ENCODE data around the gene GAS2. TPM values are rescaled to one million over a fixed set of nuclear protein-coding genes. Genes with fewer than 3 reads are reported as not detected.
A peak's percentile ranks its signal among the peaks of the same experiment; 100 is the strongest.

The GAS2 gene
- 5.8 TPM for polyA plus RNA-seq
- long read RNA-seq, donor 1, partial matches to known transcripts: 0 of 3 reads
- long read RNA-seq, donor 1, other reads (novel, unspliced or antisense): 0 of 3 reads
- long read RNA-seq, donor 2, transcript GAS2-211 (1 exons, 895 nt): major isoform, 5 of 7 reads
- long read RNA-seq, donor 2, partial matches to known transcripts: 0 of 7 reads
- long read RNA-seq, donor 2, other reads (novel, unspliced or antisense): 0 of 7 reads
- long read RNA-seq, donor 3: 0 reads
- long read RNA-seq, donor 4, partial matches to known transcripts: 0 of 1 reads
- long read RNA-seq, donor 4, other reads (novel, unspliced or antisense): 0 of 1 reads
- long read RNA-seq, donor 5, transcript GAS2-211 (1 exons, 895 nt): major isoform, 5 of 5 reads
- long read RNA-seq, donor 5, partial matches to known transcripts: 0 of 5 reads
- long read RNA-seq, donor 5, other reads (novel, unspliced or antisense): 0 of 5 reads
- long read RNA-seq, donor 6, transcript GAS2-211 (1 exons, 895 nt): major isoform, 15 of 15 reads
- long read RNA-seq, donor 6, partial matches to known transcripts: 0 of 15 reads
- long read RNA-seq, donor 6, other reads (novel, unspliced or antisense): 0 of 15 reads
- long read RNA-seq, donor 7, partial matches to known transcripts: 0 of 2 reads
- long read RNA-seq, donor 7, other reads (novel, unspliced or antisense): 0 of 2 reads
- long read RNA-seq, donor 8, transcript GAS2-211 (1 exons, 895 nt): major isoform, 9 of 21 reads
- long read RNA-seq, donor 8, partial matches to known transcripts: 10 of 21 reads
- long read RNA-seq, donor 8, other reads (novel, unspliced or antisense): 0 of 21 reads
- long read RNA-seq, donor 9, transcript GAS2-211 (1 exons, 895 nt): major isoform, 9 of 9 reads
- long read RNA-seq, donor 9, partial matches to known transcripts: 0 of 9 reads
- long read RNA-seq, donor 9, other reads (novel, unspliced or antisense): 0 of 9 reads
- long read RNA-seq, donor 10, transcript GAS2-211 (1 exons, 895 nt): major isoform, 12 of 13 reads
- long read RNA-seq, donor 10, partial matches to known transcripts: 0 of 13 reads
- long read RNA-seq, donor 10, other reads (novel, unspliced or antisense): 0 of 13 reads
- long read RNA-seq, donor 11, transcript GAS2-211 (1 exons, 895 nt): major isoform, 5 of 58 reads
- long read RNA-seq, donor 11, partial matches to known transcripts: 11 of 58 reads
- long read RNA-seq, donor 11, other reads (novel, unspliced or antisense): 42 of 58 reads

DNA sequence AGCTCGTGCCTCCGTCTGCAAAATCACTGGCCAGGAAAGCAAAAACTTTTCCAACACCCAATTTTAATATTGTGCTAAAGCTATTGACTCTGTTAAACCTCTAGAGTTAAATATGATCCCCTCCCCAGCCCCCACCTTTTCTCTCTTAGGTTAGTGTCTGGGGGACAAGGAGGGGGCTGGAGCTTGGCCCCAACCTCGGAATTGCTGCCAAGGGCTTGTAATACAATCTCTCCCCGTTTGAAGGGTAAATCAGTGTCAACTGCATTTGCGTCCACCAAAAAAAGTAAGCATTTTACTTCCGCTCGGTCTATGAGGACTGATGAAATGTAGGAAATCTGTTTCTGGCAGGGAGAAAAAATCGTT, at the start of gene GAS2:
TSS of gene GAS2 (plus strand) at position 287 of the 363 bp plus-strand sequence. CDS start 8,259 bp downstream, outside the sequence.
- H3K4me3 ChIP-seq (ENCODE audit: low read length): peak within 1 kb of the TSS; percentile 68
- no peaks in the 10 kb centered on the region for H3K36me3 ChIP-seq (ENCODE audit: control insufficient read depth, insufficient read depth, low read length)
- peak within 1 kb of the TSS; percentile 59 for H3K27ac ChIP-seq (ENCODE audit: low read length)
- peaks cover 8% of the 10 kb centered on the region for H3K4me1 ChIP-seq (ENCODE audit: control insufficient read depth, insufficient read depth, low read length)
- H3K27me3 ChIP-seq (ENCODE audit: control insufficient read depth, insufficient read depth, low read length): no peaks in the 10 kb centered on the region
- peak in 1 of 2 donors; percentile 20 for DNase-seq
- 8% methylated on average over 2 of the region's 8 CpGs for WGBS (ENCODE audit: insufficient coverage, low lambda C conversion rate)
- H3K9me3 ChIP-seq (ENCODE audit: control insufficient read depth, low read depth, low read length): no peaks in the 10 kb centered on the region

DNA sequence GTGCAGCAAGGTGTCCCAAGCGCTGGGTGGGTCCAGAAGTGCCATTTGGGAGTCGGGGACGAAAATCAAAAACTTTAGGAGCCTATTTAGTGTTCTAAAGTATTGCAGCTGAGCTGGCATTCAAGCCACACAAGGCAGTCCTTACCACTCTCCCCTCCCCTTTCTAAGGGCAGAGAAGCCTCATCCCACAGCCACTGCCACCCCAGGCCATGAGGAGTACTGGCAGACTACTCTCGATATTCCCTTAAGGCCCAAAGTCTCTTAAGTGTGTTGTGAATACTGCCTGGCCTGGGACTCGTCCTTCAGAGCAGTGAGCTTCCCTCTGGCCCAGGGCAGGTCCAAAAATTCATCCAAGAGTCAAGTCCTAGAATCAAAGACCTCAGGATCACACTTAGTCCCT, 48.5 kb upstream of the GAS2 start:
- Histone ChIP-seq H3K27ac (ENCODE audit: low read length) (no peak overlapping the region), H3K36me3 (ENCODE audit: control insufficient read depth, insufficient read depth, low read length) (no peaks in the 10 kb centered on the region), H3K4me1 (ENCODE audit: control insufficient read depth, insufficient read depth, low read length) (no peaks in the 10 kb centered on the region), H3K9me3 (ENCODE audit: control insufficient read depth, low read depth, low read length) (no peaks in the 10 kb centered on the region), H3K27me3 (ENCODE audit: control insufficient read depth, insufficient read depth, low read length) (no peaks in the 10 kb centered on the region), H3K4me3 (ENCODE audit: low read length) (no peak overlapping the region)
- WGBS (ENCODE audit: insufficient coverage, low lambda C conversion rate): no CpG with 5 or more reads among the region's 5 CpGs
- no peak for DNase-seq

DNA sequence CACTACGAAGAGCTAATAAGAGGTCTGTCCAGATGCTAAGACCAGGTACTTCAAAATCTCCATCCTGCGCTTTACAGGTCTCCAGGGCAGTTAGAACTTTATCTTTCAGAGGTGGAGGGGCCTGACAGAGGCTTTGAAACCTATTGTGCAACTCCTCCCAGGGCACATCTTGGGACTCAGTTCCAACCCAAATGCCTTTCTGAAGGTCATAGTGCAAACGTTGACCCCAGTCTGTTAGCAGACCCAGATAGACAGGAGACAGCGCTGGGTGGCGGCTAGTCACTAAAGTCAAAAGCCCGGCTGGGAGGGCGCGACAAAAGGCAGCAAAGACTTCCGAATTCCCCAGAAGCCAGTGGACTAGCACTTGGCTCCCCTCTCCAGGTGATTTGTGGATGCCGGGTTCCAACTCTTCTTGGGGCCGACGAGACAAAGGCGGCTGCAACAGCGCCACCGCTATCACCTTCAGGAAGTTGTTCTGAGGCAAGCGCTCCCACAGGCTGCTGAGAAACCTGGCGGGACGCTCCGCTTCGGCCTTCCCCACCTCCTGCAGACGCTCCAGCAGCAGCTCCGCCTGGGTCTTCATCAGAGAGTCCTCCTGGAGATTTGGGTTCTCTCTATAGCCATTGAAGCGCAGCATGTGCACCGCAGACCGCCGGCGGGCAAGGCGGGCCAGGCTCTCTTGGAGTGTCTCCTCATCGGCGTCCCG, 41.5 kb upstream of the GAS2 start:
- peak overlapping the region; percentile 89 for H3K4me3 ChIP-seq (ENCODE audit: low read length)
- H3K27me3 ChIP-seq (ENCODE audit: control insufficient read depth, insufficient read depth, low read length): no peaks in the 10 kb centered on the region
- DNase-seq: peak; percentile 55 to 85
- H3K27ac ChIP-seq (ENCODE audit: low read length): peak overlapping the region; percentile 98
- H3K4me1 ChIP-seq (ENCODE audit: control insufficient read depth, insufficient read depth, low read length): peaks cover 7% of the 10 kb centered on the region
- peaks cover 2% of the 10 kb centered on the region for H3K9me3 ChIP-seq (ENCODE audit: control insufficient read depth, low read depth, low read length)
- whole genome bisulfite sequencing (ENCODE audit: insufficient coverage, low lambda C conversion rate): no CpG with 5 or more reads among the region's 31 CpGs
- H3K36me3 ChIP-seq (ENCODE audit: control insufficient read depth, insufficient read depth, low read length): no peaks in the 10 kb centered on the region

- no peaks in the 10 kb centered on the region for H3K27me3 ChIP-seq (ENCODE audit: control insufficient read depth, insufficient read depth, low read length)
- peaks cover 7% of the 10 kb centered on the region for H3K4me1 ChIP-seq (ENCODE audit: control insufficient read depth, insufficient read depth, low read length)
- peaks cover 2% of the 10 kb centered on the region for H3K9me3 ChIP-seq (ENCODE audit: control insufficient read depth, low read depth, low read length)
- WGBS (ENCODE audit: insufficient coverage, low lambda C conversion rate): no CpG with 5 or more reads among the region's 55 CpGs
- no peaks in the 10 kb centered on the region for H3K36me3 ChIP-seq (ENCODE audit: control insufficient read depth, insufficient read depth, low read length)
- H3K27ac ChIP-seq (ENCODE audit: low read length): peak within 1 kb of the TSS; percentile 98
- peak; percentile 97 to 99 for DNase-seq
- peak within 1 kb of the TSS; percentile 89 for H3K4me3 ChIP-seq (ENCODE audit: low read length)
Observed at GRCh38 chr11:22625448-22626287, 40.7 kb upstream of the GAS2 start, which contains the start of gene FANCF. FANCF (minus strand) TSS chr11:22625823; CDS start chr11:22625810, 13 bp downstream.

DNA sequence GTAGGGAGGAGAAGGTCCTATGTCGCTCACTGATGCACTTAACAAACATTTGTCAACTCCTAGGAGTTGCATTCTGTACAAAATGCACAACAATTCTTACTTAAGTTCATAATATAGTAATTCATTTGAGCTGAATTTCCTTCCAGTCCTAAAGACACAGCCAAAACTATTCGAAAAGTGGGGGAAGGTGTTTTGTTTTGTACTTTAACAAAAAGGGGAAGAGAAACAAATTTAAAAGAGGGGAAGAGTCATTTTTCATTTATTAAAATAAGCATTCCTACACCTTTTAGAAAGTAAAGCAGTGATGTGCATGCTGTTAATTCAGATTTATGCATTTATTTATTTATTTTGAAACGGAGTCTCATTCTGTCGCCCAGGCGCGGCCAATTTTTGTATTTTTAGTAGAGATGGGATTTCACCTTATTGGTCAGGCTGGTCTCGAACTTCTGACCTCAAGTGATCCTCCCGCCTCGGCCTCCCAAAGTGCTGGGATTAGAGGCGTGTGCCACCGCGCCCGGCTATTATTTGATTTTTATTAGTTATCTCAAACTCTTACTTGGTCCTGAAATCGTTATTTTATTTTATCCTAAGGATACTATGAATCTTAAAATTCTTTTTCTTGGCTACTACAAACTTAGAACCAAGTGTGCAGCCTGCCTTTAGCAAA, 39.7 kb upstream of the GAS2 start:
- 97% methylated on average over 5 of the region's 14 CpGs for WGBS (ENCODE audit: insufficient coverage, low lambda C conversion rate)

GRCh38 chr11:22627421-22627820, 39.0 kb upstream of the GAS2 start:
- peaks cover 2% of the 10 kb centered on the region for H3K9me3 ChIP-seq (ENCODE audit: control insufficient read depth, low read depth, low read length)
- no peak for DNase-seq
- H3K27me3 ChIP-seq (ENCODE audit: control insufficient read depth, insufficient read depth, low read length): no peaks in the 10 kb centered on the region
- peaks cover 7% of the 10 kb centered on the region for H3K4me1 ChIP-seq (ENCODE audit: control insufficient read depth, insufficient read depth, low read length)
- no CpG with 5 or more reads among the region's 6 CpGs for WGBS (ENCODE audit: insufficient coverage, low lambda C conversion rate)
- H3K27ac ChIP-seq (ENCODE audit: low read length): no peak overlapping the region
- H3K36me3 ChIP-seq (ENCODE audit: control insufficient read depth, insufficient read depth, low read length): no peaks in the 10 kb centered on the region
- H3K4me3 ChIP-seq (ENCODE audit: low read length): no peak overlapping the region

More for the DNA sequence above, 39.7 kb upstream of the GAS2 start:
- Histone ChIP-seq H3K9me3 (ENCODE audit: control insufficient read depth, low read depth, low read length) (peaks cover 2% of the 10 kb centered on the region), H3K4me1 (ENCODE audit: control insufficient read depth, insufficient read depth, low read length) (peaks cover 7% of the 10 kb centered on the region), H3K27ac (ENCODE audit: low read length) (no peak overlapping the region), H3K27me3 (ENCODE audit: control insufficient read depth, insufficient read depth, low read length) (no peaks in the 10 kb centered on the region), H3K4me3 (ENCODE audit: low read length) (no peak overlapping the region), H3K36me3 (ENCODE audit: control insufficient read depth, insufficient read depth, low read length) (no peaks in the 10 kb centered on the region)
- DNase-seq: no peak

GRCh38 chr11:22633354-22633902, 33.0 kb upstream of the GAS2 start:
- Histone ChIP-seq H3K27me3 (ENCODE audit: control insufficient read depth, insufficient read depth, low read length) (no peaks in the 10 kb centered on the region), H3K4me3 (ENCODE audit: low read length) (no peak overlapping the region), H3K9me3 (ENCODE audit: control insufficient read depth, low read depth, low read length) (no peaks in the 10 kb centered on the region), H3K27ac (ENCODE audit: low read length) (no peak overlapping the region), H3K4me1 (ENCODE audit: control insufficient read depth, insufficient read depth, low read length) (peaks cover 3% of the 10 kb centered on the region), H3K36me3 (ENCODE audit: control insufficient read depth, insufficient read depth, low read length) (no peaks in the 10 kb centered on the region)
- no peak for DNase-seq

DNA sequence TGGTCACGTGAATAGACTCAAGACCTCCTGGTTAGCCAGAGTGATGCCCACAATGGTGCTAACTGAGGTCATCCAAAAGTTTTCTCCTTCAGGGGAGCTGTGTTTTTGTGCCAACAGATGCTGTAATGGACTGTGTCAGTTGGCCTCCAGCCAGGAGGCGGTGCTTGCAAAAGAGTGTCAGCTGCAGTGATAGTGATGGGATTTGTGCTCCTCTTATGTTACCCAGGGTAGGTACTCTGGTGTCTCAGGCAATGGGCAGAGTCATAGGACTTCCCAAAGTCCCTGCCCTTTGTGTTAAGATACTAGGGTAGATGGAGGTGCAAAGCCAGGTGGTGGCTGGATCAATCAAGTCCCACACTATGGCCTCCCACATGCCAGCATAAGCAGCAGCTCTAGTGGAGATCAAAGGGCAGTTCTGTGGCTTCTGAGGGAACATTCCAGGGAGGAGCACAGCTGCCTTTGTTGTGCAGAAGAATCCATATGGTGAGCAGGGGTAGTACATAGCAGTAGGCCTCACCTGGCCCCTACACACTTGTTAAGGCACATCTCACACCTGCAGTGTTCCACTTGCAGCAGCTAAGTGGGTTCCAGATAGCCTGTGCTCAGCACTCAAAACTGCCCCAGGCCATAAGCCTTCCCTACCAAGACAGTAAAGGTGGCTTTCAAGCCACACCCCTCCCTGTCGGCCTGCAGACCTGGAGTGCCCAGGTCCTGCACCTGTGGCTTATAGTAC, 31.3 kb upstream of the GAS2 start:
- no CpG with 5 or more reads among the region's 3 CpGs for WGBS (ENCODE audit: insufficient coverage, low lambda C conversion rate)
- Histone ChIP-seq H3K27me3 (ENCODE audit: control insufficient read depth, insufficient read depth, low read length) (no peaks in the 10 kb centered on the region), H3K4me1 (ENCODE audit: control insufficient read depth, insufficient read depth, low read length) (peaks cover 3% of the 10 kb centered on the region), H3K9me3 (ENCODE audit: control insufficient read depth, low read depth, low read length) (no peaks in the 10 kb centered on the region), H3K27ac (ENCODE audit: low read length) (peak overlapping the region; percentile 40), H3K4me3 (ENCODE audit: low read length) (no peak overlapping the region), H3K36me3 (ENCODE audit: control insufficient read depth, insufficient read depth, low read length) (no peaks in the 10 kb centered on the region)
- DNase-seq: peak; percentile 50 to 79

All from large intestine (tissue), 12 donors.